Neuronal stem cell (in vitro differentiated cells): ENCODE data around the gene ELF4.
A peak's percentile ranks its signal among the peaks of the same experiment; 100 is the strongest.

Source experiments
- DNase-seq: peaks from one replicate; pipeline ENCODE4 v3.0.0-alpha.2; 2013; ENCODE audit warnings: low spot score
- H2AFZ ChIP-seq: one replicate; pipeline ENCODE4 v1.6.1; 2013; ENCODE audit warnings: mild to moderate bottlenecking, low read length, inconsistent platforms
- H2AK5ac ChIP-seq: 2 replicates; pipeline ENCODE4 v1.6.1; 2013; ENCODE audit warnings: low read depth, mild to moderate bottlenecking, inconsistent platforms, low read length, moderate library complexity, mixed read lengths
- H2BK120ac ChIP-seq: 2 replicates; pipeline ENCODE4 v1.6.1; 2013; ENCODE audit warnings: low read depth, mild to moderate bottlenecking, inconsistent platforms, low read length, moderate library complexity, mixed read lengths
- H2BK12ac ChIP-seq: one replicate; pipeline ENCODE4 v1.6.1; 2013; ENCODE audit warnings: low read length, inconsistent platforms
- H2BK15ac ChIP-seq: 2 replicates; pipeline ENCODE4 v1.6.1; 2013; ENCODE audit warnings: mild to moderate bottlenecking, low read length, inconsistent platforms, mixed read lengths
- H2BK5ac ChIP-seq: one replicate; pipeline ENCODE4 v1.6.1; 2013; ENCODE audit warnings: inconsistent platforms, mild to moderate bottlenecking, low read length, moderate library complexity
- H3K14ac ChIP-seq: one replicate; pipeline ENCODE4 v1.6.1; 2013; ENCODE audit warnings: low read length, inconsistent platforms
- H3K18ac ChIP-seq: 2 replicates; pipeline ENCODE4 v1.6.1; 2013; ENCODE audit warnings: low read length, inconsistent platforms
- H3K23ac ChIP-seq: 2 replicates; pipeline ENCODE4 v1.6.1; 2013; ENCODE audit warnings: low read depth, mild to moderate bottlenecking, mixed read lengths, low read length, inconsistent platforms; ENCODE audit not compliant: poor library complexity
- H3K27ac ChIP-seq: replicated peaks from 3 replicates; pipeline ENCODE4 v1.5.1; 2013; ENCODE audit warnings: low read length, inconsistent platforms
- H3K27me3 ChIP-seq, 3 experiments: 2 replicates each; pipeline ENCODE4 v1.6.1; 2013; ENCODE audit warnings: low read length in 3 of 3, mild to moderate bottlenecking in 2 of 3, inconsistent platforms in 1 of 3, low read depth in 1 of 3, mixed read lengths in 1 of 3, moderate library complexity in 1 of 3; ENCODE audit not compliant: control insufficient read depth in 3 of 3, insufficient read depth in 3 of 3
- H3K36me3 ChIP-seq, 2 donors: replicated peaks in 1 of 2; 2 replicates each; pipeline ENCODE4 v1.6.1; 2013; ENCODE audit warnings: low read length in 2 of 2; ENCODE audit not compliant: control insufficient read depth in 2 of 2, insufficient read depth in 2 of 2
- H3K4ac ChIP-seq: 2 replicates; pipeline ENCODE4 v1.6.1; 2013; ENCODE audit warnings: inconsistent platforms, mild to moderate bottlenecking, low read length, moderate library complexity
- H3K4me1 ChIP-seq, 2 donors: 1 replicate in 1 of 2; 2 replicates in 1 of 2; pipeline ENCODE4 v1.6.1; 2013; ENCODE audit warnings: low read length in 2 of 2, low read depth in 1 of 2; ENCODE audit not compliant: control insufficient read depth in 2 of 2, insufficient read depth in 1 of 2
- H3K4me2 ChIP-seq: one replicate; pipeline ENCODE4 v1.6.1; 2013; ENCODE audit warnings: mild to moderate bottlenecking, low read length, inconsistent platforms; ENCODE audit not compliant: insufficient read depth, poor library complexity, severe bottlenecking
- H3K4me3 ChIP-seq, 2 donors: 2 replicates each; pipeline ENCODE4 v1.5.1; 2013; ENCODE audit warnings: low read length in 2 of 2, mild to moderate bottlenecking in 2 of 2, inconsistent platforms in 1 of 2, moderate library complexity in 1 of 2
- H3K79me1 ChIP-seq: one replicate; pipeline ENCODE4 v1.6.1; 2013; ENCODE audit warnings: low read depth, mild to moderate bottlenecking, inconsistent platforms, low read length, moderate library complexity
- H3K9ac ChIP-seq: one replicate; pipeline ENCODE4 v1.6.1; 2013; ENCODE audit warnings: mild to moderate bottlenecking, low read depth, low read length, inconsistent platforms; ENCODE audit not compliant: poor library complexity
- H3K9me3 ChIP-seq, 2 donors: replicated peaks in 1 of 2; 2 replicates each; pipeline versions ENCODE3 to v1.6.1; 2013; ENCODE audit warnings: low read length in 2 of 2, mild to moderate bottlenecking in 2 of 2, inconsistent platforms in 1 of 2, low read depth in 1 of 2, mixed read lengths in 1 of 2, moderate library complexity in 1 of 2; ENCODE audit not compliant: control insufficient read depth in 2 of 2, insufficient read depth in 1 of 2
- H4K8ac ChIP-seq: one replicate; pipeline ENCODE4 v1.6.1; 2013; ENCODE audit warnings: low read depth, mild to moderate bottlenecking, inconsistent platforms, low read length, moderate library complexity
- H4K91ac ChIP-seq: one replicate; pipeline ENCODE4 v1.6.1; 2013; ENCODE audit warnings: low read length, low read depth, mild to moderate bottlenecking, inconsistent platforms; ENCODE audit not compliant: poor library complexity
- WGBS, 2 donors: extraction: QIAGEN DNeasy Blood & Tissue Kit; methylation state at CpG; one replicate each; pipeline ENCODE4 v1.1.7; 2013; ENCODE audit warnings: missing lambda C conversion rate in 2 of 2, mixed read lengths in 1 of 2; ENCODE audit not compliant: insufficient read length in 2 of 2, insufficient replicate concordance in 1 of 2; ENCODE audit errors: extremely low coverage in 2 of 2; 5-methylcytosine and 5-hydroxymethylcytosine counted together

Gene ELF4

GRCh38 chrX:130124577-130124976 is 14.3 kb upstream of the ELF4 start:
- Histone ChIP-seq H3K9ac (no peak overlapping the region), H2AK5ac (no peak overlapping the region), H4K8ac (no peak overlapping the region), H4K91ac (no peak overlapping the region), H2BK15ac (no peak overlapping the region), H2BK12ac (no peak overlapping the region), H3K18ac (no peak overlapping the region), H3K23ac (no peak overlapping the region), H3K36me3 (peaks cover 0 to 37% of the 10 kb centered on the region in 2 donors), H3K9me3 (no peaks in the 10 kb centered on the region), H3K4ac (no peak overlapping the region), H2BK5ac (no peak overlapping the region), H3K27me3 (no peaks in the 10 kb centered on the region), H2BK120ac (no peak overlapping the region), H2AFZ (no peak overlapping the region), H3K4me1 (no peaks in the 10 kb centered on the region), H3K4me2 (no peak overlapping the region), H3K4me3 (no peak overlapping the region), H3K79me1 (no peaks in the 10 kb centered on the region), H3K27ac (no peak overlapping the region), H3K14ac (no peak overlapping the region)
- DNase-seq = no peak
- no CpG with 5 or more reads among the region's 4 CpGs for WGBS, 2 donors

- Histone ChIP-seq H3K4me1 (peaks cover 2 to 6% of the 10 kb centered on the region in 2 donors), H3K4me2 (no peak overlapping the region), H2BK5ac (no peak overlapping the region), H3K18ac (no peak overlapping the region), H3K14ac (no peak overlapping the region), H2BK120ac (no peak overlapping the region), H3K79me1 (no peaks in the 10 kb centered on the region), H2AFZ (no peak overlapping the region), H3K27ac (no peak overlapping the region), H3K4ac (no peak overlapping the region), H3K36me3 (peaks cover 0 to 14% of the 10 kb centered on the region in 2 donors), H4K8ac (no peak overlapping the region), H2AK5ac (no peak overlapping the region), H3K9me3 (no peaks in the 10 kb centered on the region), H3K4me3 (no peak overlapping the region), H3K27me3 (no peaks in the 10 kb centered on the region), H2BK15ac (no peak overlapping the region), H3K23ac (no peak overlapping the region), H4K91ac (no peak overlapping the region), H3K9ac (no peak overlapping the region), H2BK12ac (no peak overlapping the region)
- no peak for DNase-seq
- no CpG with 5 or more reads among the region's 13 CpGs for WGBS, 2 donors
These were observed 11.2 kb upstream of the ELF4 start for GRCh38 chrX:130121505-130121800.

- H4K8ac ChIP-seq = no peak overlapping the region
- no peak overlapping the region for H2BK15ac ChIP-seq
- H3K4me3 ChIP-seq = peak overlapping the region in 1 of 2 donors; percentile 75
- no peak overlapping the region for H2BK5ac ChIP-seq
- no peaks in the 10 kb centered on the region for H3K27me3 ChIP-seq
- peak; percentile 51 for DNase-seq
- peak overlapping the region; percentile 85 for H3K18ac ChIP-seq
- no peak overlapping the region for H3K23ac ChIP-seq
- H3K27ac ChIP-seq = no peak overlapping the region
- H3K79me1 ChIP-seq = no peaks in the 10 kb centered on the region
- no peak overlapping the region for H3K14ac ChIP-seq
- no peaks in the 10 kb centered on the region for H3K9me3 ChIP-seq
- H3K9ac ChIP-seq = peak overlapping the region; percentile 90
- no peak overlapping the region for H2BK120ac ChIP-seq
- H2AFZ ChIP-seq = no peak overlapping the region
- peak overlapping the region; percentile 77 for H3K4me2 ChIP-seq
- no CpG with 5 or more reads among the region's 58 CpGs for WGBS, 2 donors
- no peak overlapping the region for H2AK5ac ChIP-seq
- H3K4me1 ChIP-seq = peaks cover 2 to 6% of the 10 kb centered on the region in 2 donors
- no peak overlapping the region for H4K91ac ChIP-seq
- H3K4ac ChIP-seq = no peak overlapping the region
- H3K36me3 ChIP-seq = peaks cover 0 to 11% of the 10 kb centered on the region in 2 donors
- H2BK12ac ChIP-seq = no peak overlapping the region
These were observed 10.6 kb upstream of the ELF4 start for GRCh38 chrX:130120746-130121504.

GRCh38 chrX:130120321-130120731 is 10.0 kb upstream of the ELF4 start:
- Histone ChIP-seq H3K14ac (no peak overlapping the region), H3K36me3 (peaks cover 0 to 6% of the 10 kb centered on the region in 2 donors), H3K4ac (no peak overlapping the region), H3K27ac (no peak overlapping the region), H2AK5ac (no peak overlapping the region), H3K18ac (peak overlapping the region; percentile 13), H2BK5ac (no peak overlapping the region), H2BK15ac (no peak overlapping the region), H3K27me3 (no peaks in the 10 kb centered on the region), H4K91ac (no peak overlapping the region), H3K4me2 (peak overlapping the region; percentile 77), H3K79me1 (no peaks in the 10 kb centered on the region), H3K9ac (no peak overlapping the region), H3K23ac (no peak overlapping the region), H3K4me3 (peak overlapping the region in 1 of 2 donors; percentile 75), H3K9me3 (no peaks in the 10 kb centered on the region), H3K4me1 (peaks cover 2 to 6% of the 10 kb centered on the region in 2 donors), H2BK120ac (no peak overlapping the region), H2BK12ac (no peak overlapping the region), H4K8ac (no peak overlapping the region), H2AFZ (no peak overlapping the region)
- WGBS, 2 donors = no CpG with 5 or more reads among the region's 28 CpGs
- DNase-seq = no peak
